ENCODE measurements around the gene TMEM234. TPM values are rescaled to one million over a fixed set of nuclear protein-coding genes. Genes with fewer than 3 reads are reported as not detected.

Gene TMEM234
- total RNA-seq, 1 experiment from 2014 or later, result 23.3 TPM

- TF ChIP-seq POLR2AphosphoS5 (IDR thresholded peaks at IDR 0.05; ENCODE audit: low read depth, low read length), result no peak
- TF ChIP-seq SIN3A (IDR thresholded peaks at IDR 0.05; ENCODE audit: borderline replicate concordance, insufficient read depth, low read depth, low read length), result no peak
- TF ChIP-seq REST (IDR thresholded peaks at IDR 0.05; ENCODE audit: insufficient read depth in 1 of 2, low read depth in 2 of 2, low read length in 1 of 2), result no peak
- TF ChIP-seq, protein P1, sequence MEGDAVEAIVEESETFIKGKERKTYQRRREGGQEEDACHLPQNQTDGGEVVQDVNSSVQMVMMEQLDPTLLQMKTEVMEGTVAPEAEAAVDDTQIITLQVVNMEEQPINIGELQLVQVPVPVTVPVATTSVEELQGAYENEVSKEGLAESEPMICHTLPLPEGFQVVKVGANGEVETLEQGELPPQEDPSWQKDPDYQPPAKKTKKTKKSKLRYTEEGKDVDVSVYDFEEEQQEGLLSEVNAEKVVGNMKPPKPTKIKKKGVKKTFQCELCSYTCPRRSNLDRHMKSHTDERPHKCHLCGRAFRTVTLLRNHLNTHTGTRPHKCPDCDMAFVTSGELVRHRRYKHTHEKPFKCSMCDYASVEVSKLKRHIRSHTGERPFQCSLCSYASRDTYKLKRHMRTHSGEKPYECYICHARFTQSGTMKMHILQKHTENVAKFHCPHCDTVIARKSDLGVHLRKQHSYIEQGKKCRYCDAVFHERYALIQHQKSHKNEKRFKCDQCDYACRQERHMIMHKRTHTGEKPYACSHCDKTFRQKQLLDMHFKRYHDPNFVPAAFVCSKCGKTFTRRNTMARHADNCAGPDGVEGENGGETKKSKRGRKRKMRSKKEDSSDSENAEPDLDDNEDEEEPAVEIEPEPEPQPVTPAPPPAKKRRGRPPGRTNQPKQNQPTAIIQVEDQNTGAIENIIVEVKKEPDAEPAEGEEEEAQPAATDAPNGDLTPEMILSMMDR (IDR thresholded peaks at IDR 0.05), result no peak
- no peak for TF ChIP-seq TCF7L2 (IDR thresholded peaks at IDR 0.05; ENCODE audit: low read depth, low read length)
- H3K4me3 ChIP-seq (ENCODE audit: low read depth in 2 of 2, low read length in 2 of 2), result no peak overlapping the region
- peaks cover 21% of the 10 kb centered on the region for H3K36me3 ChIP-seq (ENCODE audit: control insufficient read depth, insufficient read depth, low read length)
- DNase-seq (ENCODE audit: low read depth, low spot score), result no peak
- no peaks in the 10 kb centered on the region for H3K27me3 ChIP-seq (ENCODE audit: control insufficient read depth, insufficient read depth, low read length)
- ChIA-PET CTCF (no interaction called here), POLR2A (interaction anchor here (0.6 kb wide), 2 partner anchors 90 to 118 kb away, joined by 4 read pairs; no protein-coding TSS in a partner anchor)
- in situ Hi-C loops (cut with HindIII; ENCODE audit: low pct_unique_long_range_greater_than_20kb, low sequenced_read_pairs), result no loop called here
- H3K27ac ChIP-seq (ENCODE audit: low read length), result no peak overlapping the region
- intact Hi-C loops (cut with micrococcal nuclease; ENCODE audit: unreplicated experiment), result no loop called here
- no TSS peak for BruUV-seq (replicated peaks)
- H3K9me3 ChIP-seq (ENCODE audit: control insufficient read depth, insufficient read depth, low read depth, low read length), result no peaks in the 10 kb centered on the region
- no peak for ATAC-seq
- peaks cover 48% of the 10 kb centered on the region for H3K4me1 ChIP-seq (ENCODE audit: control insufficient read depth, insufficient read depth, low read length)
Observed at GRCh38 chr1:32197074-32197473, 25.1 kb downstream of the TMEM234 start.

DNA sequence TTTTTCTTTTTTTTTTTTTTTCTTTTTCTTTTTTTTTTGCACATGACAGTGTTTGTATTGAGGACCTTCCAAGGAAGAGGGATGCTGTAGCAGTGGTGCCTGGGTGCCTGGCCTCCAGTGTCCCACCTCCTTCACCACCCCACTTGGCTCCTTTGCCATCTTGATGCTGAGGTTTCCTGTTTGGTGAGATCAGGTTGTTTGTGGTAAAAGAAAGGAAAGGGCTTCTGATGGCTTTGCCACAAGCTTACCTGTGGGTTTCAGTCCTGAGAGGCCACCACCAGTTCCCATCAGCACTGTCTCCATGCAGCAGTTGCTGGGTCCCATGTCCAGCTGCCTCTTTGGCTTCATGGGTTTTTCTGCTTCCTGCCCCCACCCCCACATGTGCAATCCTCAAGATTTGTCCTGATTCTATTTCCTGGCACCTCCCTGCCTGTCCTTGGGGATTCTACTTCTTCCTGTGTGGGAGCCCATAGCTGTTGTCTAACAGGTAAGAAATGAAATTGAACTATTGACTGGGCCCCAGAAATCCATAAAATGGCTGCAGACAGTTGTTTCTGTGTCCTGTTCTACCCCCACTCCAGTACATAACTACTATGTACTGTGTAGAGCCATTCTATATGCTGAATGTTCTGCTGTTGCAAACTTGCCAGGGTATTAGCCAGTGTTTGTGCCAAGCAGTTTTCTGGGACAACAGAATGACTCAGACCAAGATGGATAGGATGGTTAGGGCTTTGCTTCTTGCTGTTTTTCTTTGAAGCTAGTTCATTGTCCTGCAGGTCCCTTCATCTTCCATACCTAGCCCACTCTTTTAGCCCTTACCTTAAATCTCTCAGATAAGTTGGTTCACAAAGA, 26.0 kb downstream of the TMEM234 start:
- Histone ChIP-seq H3K4me3 (ENCODE audit: low read depth in 2 of 2, low read length in 2 of 2) (no peak overlapping the region), H3K27me3 (ENCODE audit: control insufficient read depth, insufficient read depth, low read length) (no peaks in the 10 kb centered on the region), H3K9me3 (ENCODE audit: control insufficient read depth, insufficient read depth, low read depth, low read length) (no peaks in the 10 kb centered on the region), H3K27ac (ENCODE audit: low read length) (no peak overlapping the region; the same call in 1 of the 2 replicates), H3K36me3 (ENCODE audit: control insufficient read depth, insufficient read depth, low read length) (peaks cover 26% of the 10 kb centered on the region), H3K4me1 (ENCODE audit: control insufficient read depth, insufficient read depth, low read length) (peaks cover 43% of the 10 kb centered on the region)
- DNase-seq (ENCODE audit: low read depth, low spot score), result no peak
- ATAC-seq, result no peak
- ChIA-PET POLR2A (no interaction called here), CTCF (no interaction called here)
- in situ Hi-C loops (cut with HindIII; ENCODE audit: low pct_unique_long_range_greater_than_20kb, low sequenced_read_pairs), result no loop called here
- TF ChIP-seq POLR2AphosphoS5 (IDR thresholded peaks at IDR 0.05; ENCODE audit: low read depth, low read length), result peak; percentile 18; the same call in 1 of the 2 replicates
- TF ChIP-seq, protein P1 (IDR thresholded peaks at IDR 0.05), result no peak
- TF ChIP-seq TCF7L2 (IDR thresholded peaks at IDR 0.05; ENCODE audit: low read depth, low read length), result no peak
- TSS peak; percentile 70 for BruUV-seq (replicated peaks)
- intact Hi-C loops (cut with micrococcal nuclease; ENCODE audit: unreplicated experiment), result no loop called here

Measured in Panc1 (cell line).